PC-3 (cell line): Measurements from ENCODE around the gene KHNYN. TPM values are rescaled to one million over a fixed set of nuclear protein-coding genes. Genes with fewer than 3 reads are reported as not detected.
"Not testable (repeated sequence)": the region's sequence is repeated elsewhere in the genome, so short reads cannot be mapped to it uniquely, and the experiment has no call there.

Experiments used
- ATAC-seq: fragments of 200-7000 bp; cut with Tn5 transposase; 2 replicates; pipeline ENCODE4 v1.9.1; 2020; ENCODE audit warnings: mild to moderate bottlenecking, moderate library complexity
- BruUV-seq: library from RNA; stranded (reverse); fragments of 400-500 nt; replicated peaks from 2 replicates; lab custom pipeline; 2021; lab: Mats Ljungman, UMichigan
- CTCF ChIA-PET: fragments of 300-600 bp; sonication (Branson Sonifier 250); formaldehyde crosslinking; loops from one replicate; lab custom pipeline; 2022; ENCODE audit warnings: antibody characterized with exemption; lab: Charles Lee
- POLR2A ChIA-PET: fragments of 300-600 bp; sonication (Branson Sonifier 250); formaldehyde crosslinking; loops from one replicate; lab custom pipeline; 2022; ENCODE audit warnings: antibody characterized with exemption; ENCODE audit not compliant: unreplicated experiment; lab: Charles Lee
- DNase-seq: peaks from one replicate; pipeline ENCODE4 v3.0.0-alpha.2; 2015
- H2AFZ ChIP-seq: fragments of 300-600 bp; sonication (generic); 2 replicates; pipeline ENCODE4 v1.6.0; 2016; ENCODE audit warnings: antibody characterized with exemption, low read length
- H3F3A ChIP-seq: fragments of 300-600 bp; sonication (generic); one replicate; pipeline ENCODE4 v1.6.0; 2017; ENCODE audit warnings: antibody characterized with exemption, low read length, control low read depth, mild to moderate bottlenecking; ENCODE audit not compliant: unreplicated experiment
- H3K27ac ChIP-seq: fragments of 300-600 bp; sonication (generic); 2 replicates; pipeline ENCODE4 v1.5.1; 2016; ENCODE audit warnings: mild to moderate bottlenecking, low read length
- H3K27me3 ChIP-seq: fragments of 300-600 bp; sonication (generic); 2 replicates; pipeline ENCODE4 v1.6.1; 2016; ENCODE audit warnings: low read length, mixed read lengths
- H3K36me3 ChIP-seq: fragments of 300-600 bp; sonication (generic); 2 replicates; pipeline ENCODE4 v1.6.1; 2016; ENCODE audit warnings: low read depth, mixed run types, low read length, mixed read lengths
- H3K4me1 ChIP-seq: fragments of 300-600 bp; sonication (generic); 2 replicates; pipeline ENCODE4 v1.5.1; 2016; ENCODE audit warnings: low read length; ENCODE audit not compliant: insufficient read depth
- H3K4me2 ChIP-seq: fragments of 300-600 bp; sonication (generic); 2 replicates; pipeline ENCODE4 v1.6.0; 2016; ENCODE audit warnings: low read length
- H3K4me3 ChIP-seq: fragments of 300-600 bp; sonication (generic); 2 replicates; pipeline ENCODE4 v1.5.1; 2016; ENCODE audit warnings: mild to moderate bottlenecking, low read length, mixed read lengths
- H3K79me2 ChIP-seq: fragments of 300-600 bp; sonication (generic); 2 replicates; pipeline ENCODE4 v1.6.1; 2017; ENCODE audit warnings: low read length, mixed read lengths
- H3K9ac ChIP-seq: fragments of 300-600 bp; sonication (generic); 2 replicates; pipeline ENCODE4 v1.6.0; 2016; ENCODE audit warnings: mild to moderate bottlenecking, low read length
- H3K9me2 ChIP-seq: fragments of 300-600 bp; sonication (generic); replicated peaks from 2 replicates; pipeline ENCODE4 v1.6.1; 2016; ENCODE audit warnings: mixed run types, low read length, mixed read lengths
- H3K9me3 ChIP-seq: fragments of 300-600 bp; sonication (generic); 2 replicates; pipeline ENCODE4 v1.6.1; 2016; ENCODE audit warnings: low read length, mixed read lengths
- H4K20me1 ChIP-seq: fragments of 300-600 bp; sonication (generic); 2 replicates; pipeline ENCODE4 v1.6.1; 2016; ENCODE audit warnings: low read length, mixed read lengths
- CTCF ChIP-seq: fragments of 300-600 bp; sonication (generic); conservative IDR thresholded peaks from 2 replicates; pipeline ENCODE4 v1.5.1; 2017; ENCODE audit warnings: antibody characterized with exemption, low read depth, mild to moderate bottlenecking, low read length
- EZH2 ChIP-seq: fragments of 300-600 bp; sonication (generic); IDR thresholded peaks from one replicate; pipeline ENCODE4 v1.6.1; 2017; ENCODE audit warnings: antibody characterized with exemption, mild to moderate bottlenecking, low read length; ENCODE audit not compliant: unreplicated experiment
- EZH2phosphoT487 ChIP-seq: fragments of 300-600 bp; sonication (generic); IDR thresholded peaks from 2 replicates; pipeline ENCODE4 v1.6.1; 2018; ENCODE audit warnings: mild to moderate bottlenecking, antibody characterized with exemption, low read length, borderline replicate concordance
- intact Hi-C: fragments of 100-400 bp; cut with micrococcal nuclease; formaldehyde crosslinking; loops from 2 replicates; pipeline ENCODE4 v1.9.0; 2023
- total RNA-seq: library from RNA; depleted of rRNA; stranded (reverse); fragments of >200 nt; gene quantifications from 2 replicates; pipeline ENCODE4 v1.2.3, GENCODE V29; 2014; rRNA removed

Gene KHNYN
- total RNA-seq, 1 experiment from 2014 or later = 51.6 TPM

DNA sequence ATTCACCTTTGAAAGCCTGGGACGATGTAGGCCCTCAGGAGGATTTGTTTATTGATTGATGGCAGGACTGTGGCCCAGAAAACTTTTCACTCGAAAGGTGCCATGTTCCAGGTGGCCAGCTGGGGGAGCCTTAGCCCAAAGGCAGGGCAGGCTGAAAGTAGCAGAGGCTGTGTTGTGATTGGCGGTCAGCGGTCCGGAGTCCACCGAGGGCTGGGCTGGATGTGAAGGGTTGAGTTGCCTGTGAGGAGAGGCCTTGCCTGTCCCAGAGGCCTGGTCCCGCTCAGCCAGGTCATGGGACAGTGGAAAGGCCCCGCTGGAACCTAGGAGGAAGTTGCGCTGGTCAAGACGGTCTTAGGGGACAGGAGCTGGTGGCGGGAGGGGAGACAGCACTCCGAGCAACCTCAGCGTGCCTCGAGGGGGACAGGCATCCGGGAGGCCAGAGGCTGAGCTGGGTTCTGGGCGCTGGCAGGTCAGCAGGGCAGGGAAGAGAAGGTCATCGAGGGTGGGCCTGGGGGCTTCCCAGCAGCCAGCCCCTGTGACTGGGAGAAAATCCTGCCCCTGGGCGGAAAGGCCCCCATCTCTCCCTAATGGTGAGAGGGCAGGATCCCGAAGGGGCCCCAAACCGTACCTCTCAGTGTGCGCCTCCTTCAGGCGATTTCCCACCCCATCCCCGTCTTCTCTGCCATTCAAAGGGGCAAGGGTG, 52.0 kb downstream of the KHNYN start:
- peak; percentile 59 for ATAC-seq
- Histone ChIP-seq H3K9me3 (no peaks in the 10 kb centered on the region), H2AFZ (no peak overlapping the region), H3K27me3 (no peaks in the 10 kb centered on the region), H3K4me1 (peaks cover 5% of the 10 kb centered on the region; the same call in 1 of the 2 replicates), H3K9ac (no peak overlapping the region), H3K4me3 (no peak overlapping the region), H3K4me2 (no peak overlapping the region), H3K27ac (no peak overlapping the region), H3K9me2 (no peaks in the 10 kb centered on the region), H3F3A (no peaks in the 10 kb centered on the region), H3K36me3 (no peaks in the 10 kb centered on the region), H3K79me2 (no peaks in the 10 kb centered on the region), H4K20me1 (no peaks in the 10 kb centered on the region)
- ChIA-PET POLR2A (no interaction called here), CTCF (no interaction called here)
- no TSS peak for BruUV-seq
- TF ChIP-seq EZH2 (no peak), CTCF (peak; percentile 74), EZH2phosphoT487 (no peak)
- intact Hi-C loops = no loop called here
- DNase-seq = peak; percentile 46

GRCh38 chr14:24482699-24483303, 53.0 kb downstream of the KHNYN start:
- H3K4me2 ChIP-seq, intact Hi-C loops, H3K27ac ChIP-seq, H3K9ac ChIP-seq, H3K4me1 ChIP-seq, BruUV-seq, H3K4me3 ChIP-seq, H3K27me3 ChIP-seq, H3K79me2 ChIP-seq, H3K9me3 ChIP-seq, CTCF ChIA-PET, H3K36me3 ChIP-seq, H3F3A ChIP-seq, H2AFZ ChIP-seq, H3K9me2 ChIP-seq, H4K20me1 ChIP-seq, POLR2A ChIA-PET: not testable (repeated sequence)
- ATAC-seq = peak; percentile 93
- DNase-seq = peak; percentile 75

- H3K4me2 ChIP-seq = no peak overlapping the region
- CTCF ChIA-PET = no interaction called here
- intact Hi-C loops = no loop called here
These were observed 54.0 kb downstream of the KHNYN start for GRCh38 chr14:24483604-24484252.

More at GRCh38 chr14:24483604-24484252, 54.0 kb downstream of the KHNYN start:
- no peaks in the 10 kb centered on the region for H3K9me3 ChIP-seq
- no peaks in the 10 kb centered on the region for H3K79me2 ChIP-seq
- no peak overlapping the region for H2AFZ ChIP-seq
- ATAC-seq (no peak), DNase-seq (peak; percentile 12)
- no peaks in the 10 kb centered on the region for H3K27me3 ChIP-seq
- BruUV-seq = no TSS peak
- peaks cover 5% of the 10 kb centered on the region; the same call in 1 of the 2 replicates for H3K4me1 ChIP-seq
- no peak for TF ChIP-seq CTCF
- no peak for TF ChIP-seq EZH2phosphoT487
- no peak for TF ChIP-seq EZH2
- no peaks in the 10 kb centered on the region for H4K20me1 ChIP-seq
- H3K27ac ChIP-seq = no peak overlapping the region
- H3K9me2 ChIP-seq = no peaks in the 10 kb centered on the region
- H3K9ac ChIP-seq = no peak overlapping the region
- H3F3A ChIP-seq = no peaks in the 10 kb centered on the region
- no peaks in the 10 kb centered on the region for H3K36me3 ChIP-seq
- POLR2A ChIA-PET = no interaction called here
- H3K4me3 ChIP-seq = no peak overlapping the region

Other genes with a start within 250 kb of the KHNYN start
- 193 and 211 TPM in 2 replicates for gene IPO4, start 241.1 kb upstream of the KHNYN start, total RNA-seq
- 52.1 and 58.3 TPM in 2 replicates for gene TM9SF1, start 234.5 kb upstream of the KHNYN start, total RNA-seq
- gene TSSK4, start 224.3 kb upstream of the KHNYN start, total RNA-seq = 0.11 TPM in 1 of 2 replicates, not detected in the other
- gene CHMP4A, start 216.5 kb upstream of the KHNYN start, total RNA-seq = 58.3 and 67.9 TPM in 2 replicates
- gene MDP1, start 213.9 kb upstream of the KHNYN start, total RNA-seq = 16.2 and 23.5 TPM in 2 replicates
- gene NEDD8, start 197.6 kb upstream of the KHNYN start, total RNA-seq = 330 and 337 TPM in 2 replicates
- 51.8 and 56.9 TPM in 2 replicates for gene GMPR2, start 197.0 kb upstream of the KHNYN start, total RNA-seq
- gene TINF2, start 187.3 kb upstream of the KHNYN start, total RNA-seq = 31.7 and 39.8 TPM in 2 replicates
- gene TGM1, start 166.8 kb upstream of the KHNYN start, total RNA-seq = 2.6 and 3.2 TPM in 2 replicates
- 39.2 and 51.5 TPM in 2 replicates for gene RABGGTA, start 158.4 kb upstream of the KHNYN start, total RNA-seq
- gene DHRS1, start 130.2 kb upstream of the KHNYN start, total RNA-seq = 15.8 and 15.9 TPM in 2 replicates
- gene NOP9, start 130.1 kb upstream of the KHNYN start, total RNA-seq = 30.4 and 35.5 TPM in 2 replicates
- not detected in 2 replicates for gene CIDEB, start 122.0 kb upstream of the KHNYN start, total RNA-seq
- 9.3 and 19.3 TPM in 2 replicates for gene LTB4R2, start 119.8 kb upstream of the KHNYN start, total RNA-seq
- 11.6 and 13.1 TPM in 2 replicates for gene LTB4R, start 118.5 kb upstream of the KHNYN start, total RNA-seq
- 0.04 TPM in 1 of 2 replicates, not detected in the other for gene ADCY4, start 94.9 kb upstream of the KHNYN start, total RNA-seq
- not detected in 2 replicates for gene RIPK3, start 90.0 kb upstream of the KHNYN start, total RNA-seq
- 11.5 and 15.1 TPM in 2 replicates for gene NFATC4, start 61.8 kb upstream of the KHNYN start, total RNA-seq
- 2.7 and 3.1 TPM in 2 replicates for gene NYNRIN, start 31.0 kb upstream of the KHNYN start, total RNA-seq
- gene CBLN3, start 286 bp upstream of the KHNYN start, total RNA-seq = 2.9 and 3.4 TPM in 2 replicates
- 24.7 and 29.8 TPM in 2 replicates for gene SDR39U1, start 12.8 kb downstream of the KHNYN start, total RNA-seq
- gene CMA1, start 78.3 kb downstream of the KHNYN start, total RNA-seq = not detected in 2 replicates
- not detected in 2 replicates for gene CTSG, start 146.3 kb downstream of the KHNYN start, total RNA-seq
- not detected in 2 replicates for gene GZMH, start 179.7 kb downstream of the KHNYN start, total RNA-seq
- not detected in 2 replicates for gene GZMB, start 204.2 kb downstream of the KHNYN start, total RNA-seq